HG02759 (cell line): ENCODE data around the gene GVQW3.
"Not testable (repeated sequence)": the region's sequence is repeated elsewhere in the genome, so short reads cannot be mapped to it uniquely, and the experiment has no call there.

Experiments used
- ATAC-seq: cut with Tn5 transposase; IDR thresholded peaks from one replicate; pipeline ENCODE4 v1.9.1; 2021; ENCODE audit warnings: mild to moderate bottlenecking, moderate library complexity; ENCODE audit not compliant: unreplicated experiment

GVQW3 gene

DNA sequence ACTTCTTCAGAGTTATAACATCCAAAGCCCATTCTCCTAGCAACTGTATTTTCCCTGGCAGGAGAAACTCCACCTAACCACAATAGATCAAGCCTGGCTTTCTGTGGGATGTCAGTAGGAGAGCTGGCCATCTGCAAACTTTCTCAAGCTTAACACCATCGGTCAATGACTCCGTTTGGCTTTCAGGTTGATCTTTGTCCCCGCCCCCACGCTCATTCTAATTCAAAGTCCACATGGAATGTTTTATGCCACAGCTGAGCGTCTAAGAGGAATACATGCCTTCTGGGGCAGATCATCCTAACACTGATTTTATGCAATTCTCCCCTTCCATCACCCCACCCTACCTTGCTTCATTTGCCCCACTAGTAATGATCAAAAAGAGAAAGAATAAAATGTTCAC lies 4.8 kb downstream of the GVQW3 start:
- no peak for ATAC-seq

DNA sequence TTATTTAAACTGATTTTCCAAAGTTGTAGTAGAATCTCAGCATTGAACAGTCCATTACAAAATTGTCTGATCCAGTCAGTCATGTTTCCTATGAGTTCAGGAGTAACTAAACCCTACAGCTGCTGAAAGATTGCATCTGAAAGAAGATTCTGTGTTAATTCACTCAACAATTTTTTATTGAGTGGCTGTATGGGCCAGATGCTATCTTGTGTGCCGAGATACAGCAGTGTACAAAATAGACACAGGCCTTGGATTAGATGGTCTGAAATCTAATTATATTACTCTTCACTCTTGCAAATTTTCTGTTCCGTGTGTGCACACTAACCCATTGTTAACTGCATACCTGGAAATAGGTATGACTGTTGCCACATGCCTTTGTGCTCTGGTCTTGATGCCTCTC lies 7.3 kb downstream of the GVQW3 start:
- no peak for ATAC-seq

- no peak for ATAC-seq
Observed at GRCh38 chr11:76391021-76391420, 9.9 kb downstream of the GVQW3 start.

DNA sequence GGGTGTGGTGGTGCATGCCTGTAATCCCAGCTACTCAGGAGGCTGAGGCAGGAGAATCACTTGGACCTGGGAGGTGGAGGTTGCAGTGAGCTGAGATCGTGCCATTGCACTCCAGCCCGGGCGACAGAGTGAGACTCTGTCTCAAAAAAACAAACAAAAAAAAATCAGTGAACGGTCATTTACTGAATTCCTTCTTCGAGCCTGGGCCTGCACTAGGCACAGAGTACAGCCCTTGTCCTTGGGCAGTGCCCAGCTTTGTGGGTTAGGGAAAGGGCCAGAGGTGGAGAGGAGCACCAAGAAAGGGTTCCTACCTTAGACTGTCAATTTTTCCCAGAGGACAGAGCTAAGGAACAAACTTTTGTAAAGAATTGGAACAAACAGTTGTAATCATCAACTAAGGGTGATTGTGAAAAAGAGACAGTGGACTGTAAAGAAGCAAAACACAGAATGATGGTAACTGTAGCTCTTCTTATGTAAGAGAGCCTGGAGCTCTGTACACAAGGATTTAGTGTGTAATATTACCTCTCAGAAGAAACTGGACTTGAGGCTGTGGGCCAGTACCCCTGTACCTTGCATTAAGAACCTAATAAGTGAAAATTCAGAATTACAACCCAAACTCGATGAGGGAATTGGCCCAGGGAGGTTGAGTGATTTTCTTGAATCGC lies 10.8 kb downstream of the GVQW3 start:
- no peak for ATAC-seq

DNA sequence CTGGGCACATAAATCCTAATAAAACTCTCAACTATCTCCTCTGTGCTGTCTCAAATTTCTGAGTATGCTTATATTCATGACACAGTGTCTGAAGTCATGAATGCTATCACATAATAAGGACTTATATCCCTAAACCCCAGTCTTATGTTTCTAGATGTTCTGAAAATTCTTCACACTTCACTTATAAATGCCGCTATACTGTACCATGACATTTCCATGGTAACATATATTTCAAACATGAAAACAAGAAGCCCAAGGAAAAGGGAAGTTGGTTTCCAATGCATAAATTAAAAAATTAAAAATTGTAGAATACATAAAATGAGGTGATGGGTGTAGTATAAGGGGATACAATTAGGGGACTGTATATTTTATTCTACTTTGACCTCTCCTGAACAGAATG lies 11.7 kb downstream of the GVQW3 start:
- ATAC-seq, result no peak

- ATAC-seq, result no peak
Observed at GRCh38 chr11:76394411-76394810, 13.3 kb downstream of the GVQW3 start.

GRCh38 chr11:76395296-76395695 lies 14.2 kb downstream of the GVQW3 start:
- no peak for ATAC-seq

- no peak for ATAC-seq
Observed at GRCh38 chr11:76397383-76397782, 16.3 kb downstream of the GVQW3 start.

DNA sequence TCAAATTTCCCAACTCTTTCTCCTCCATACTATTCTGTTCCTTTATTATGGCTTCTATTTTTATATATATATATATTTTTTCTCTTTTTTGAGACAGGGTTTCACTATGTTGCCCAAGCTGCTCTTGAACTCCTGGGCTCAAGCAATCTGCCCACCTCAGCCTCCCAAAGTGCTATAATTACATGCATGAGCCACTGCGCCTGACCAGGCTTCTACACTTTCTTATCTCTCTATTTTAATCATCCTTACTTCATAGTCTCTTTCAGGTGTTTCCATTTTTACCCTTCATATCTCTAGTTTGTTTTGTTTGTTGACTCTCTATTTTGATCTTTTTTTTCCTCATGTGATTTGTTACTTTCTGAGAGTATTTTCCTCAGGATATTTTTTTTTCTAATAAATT lies 19.8 kb downstream of the GVQW3 start:
- no peak for ATAC-seq

- ATAC-seq, result not testable (repeated sequence)
Observed at GRCh38 chr11:76401484-76401883, 20.4 kb downstream of the GVQW3 start.

GRCh38 chr11:76406359-76406758 lies 25.2 kb downstream of the GVQW3 start:
- no peak for ATAC-seq

DNA sequence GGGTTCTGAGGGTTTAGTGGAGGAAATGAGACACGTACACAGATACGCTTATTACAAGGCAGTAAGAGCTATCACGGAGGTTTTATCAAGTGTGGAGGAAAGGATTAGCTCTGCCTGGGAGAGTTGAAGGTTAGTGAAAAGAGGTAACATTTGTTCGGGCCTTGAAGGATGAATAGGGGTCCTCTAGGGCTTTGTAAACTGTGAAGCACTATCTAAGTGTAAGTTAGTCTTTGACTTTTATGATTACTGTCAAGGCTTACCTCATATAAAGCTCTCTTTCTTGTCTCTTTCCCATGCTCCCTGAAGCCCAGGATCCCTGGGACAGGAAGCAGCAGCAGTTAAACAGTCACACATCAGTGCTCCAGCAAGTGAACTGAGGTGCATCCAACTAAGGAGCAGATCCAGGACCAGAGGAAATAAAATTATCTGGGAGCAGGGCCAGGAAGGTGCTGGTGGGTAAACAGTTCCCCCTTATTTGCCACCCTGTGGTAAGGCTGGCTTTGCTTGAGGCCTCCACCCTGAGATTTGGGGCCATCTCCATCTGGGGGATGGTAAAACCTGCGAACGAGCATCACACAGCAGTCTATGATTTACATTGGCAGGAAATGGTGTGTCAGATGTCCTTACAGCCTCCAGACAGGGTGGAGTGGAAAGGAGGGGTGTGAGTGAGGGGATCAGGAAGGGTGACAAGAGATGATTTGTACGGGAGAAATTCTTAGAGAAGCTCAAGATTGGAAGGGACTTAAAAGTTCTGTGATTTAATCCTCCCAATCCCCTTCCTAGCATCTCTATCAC lies 27.2 kb downstream of the GVQW3 start:
- ATAC-seq, result no peak

- ATAC-seq, result no peak
Observed at GRCh38 chr11:76410851-76411357, 29.8 kb downstream of the GVQW3 start.

- ATAC-seq, result no peak
Observed at GRCh38 chr11:76415073-76415472, 34.0 kb downstream of the GVQW3 start.

DNA sequence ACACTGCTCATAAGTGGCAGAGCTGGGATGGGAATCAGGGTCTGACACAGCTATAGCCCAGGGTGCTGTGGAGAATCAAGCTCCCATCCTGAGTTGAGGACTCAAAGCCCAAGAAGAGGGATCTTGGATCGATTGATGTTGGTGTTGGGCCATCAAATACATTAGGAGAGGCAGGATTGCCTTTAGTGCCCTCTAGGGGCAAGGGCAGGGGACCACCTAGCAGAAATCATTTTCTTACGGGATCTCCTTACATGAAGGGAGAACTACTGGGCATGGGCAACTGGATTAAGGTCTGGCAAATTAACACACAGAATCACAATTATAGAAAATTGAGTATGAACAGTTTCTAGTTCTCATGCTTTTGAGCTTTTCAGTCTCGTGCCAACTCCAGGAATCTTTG lies 38.8 kb downstream of the GVQW3 start:
- ATAC-seq, result no peak

DNA sequence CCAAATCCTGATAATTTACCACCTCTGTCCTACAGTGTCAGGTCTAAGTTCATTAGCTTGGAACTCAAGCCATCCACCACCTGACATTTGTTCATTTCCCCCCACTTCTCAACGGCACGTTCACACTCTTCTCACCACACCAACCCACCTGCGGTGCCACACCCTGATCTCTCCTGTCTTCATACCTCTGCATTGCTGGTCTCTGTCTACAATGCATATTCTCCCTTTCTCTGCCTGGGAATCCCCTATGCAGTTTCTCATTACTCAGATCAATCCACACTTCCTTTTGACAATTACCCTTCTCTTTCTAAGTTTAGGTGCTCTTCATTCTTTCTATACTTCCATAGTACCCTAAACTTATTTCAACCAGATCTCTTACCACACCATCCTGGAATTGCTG lies 43.3 kb downstream of the GVQW3 start:
- peak; percentile 67 for ATAC-seq

- no peak for ATAC-seq
Observed at GRCh38 chr11:76424891-76425290, 43.8 kb downstream of the GVQW3 start.

- ATAC-seq, result no peak
Observed at GRCh38 chr11:76426660-76427059, 45.5 kb downstream of the GVQW3 start.

GRCh38 chr11:76436020-76436419 lies 54.9 kb downstream of the GVQW3 start:
- no peak for ATAC-seq

- ATAC-seq, result no peak
Observed at GRCh38 chr11:76443268-76443980, 62.3 kb downstream of the GVQW3 start.

- ATAC-seq, result no peak
Observed at GRCh38 chr11:76444065-76444383, 62.9 kb downstream of the GVQW3 start.
